ENCODE measurements around the gene RORB. TPM values are rescaled to one million over a fixed set of nuclear protein-coding genes. Genes with fewer than 3 reads are reported as not detected.

The RORB gene
- total RNA-seq, 1 donor from 2014 or later = 5.7 TPM

- DNase-seq (no peak), ATAC-seq (ENCODE audit: poor library complexity) (no peak)
- intact Hi-C loops (cut with DNase I) = no loop called here
These were observed 73.9 kb downstream of the RORB start for GRCh38 chr9:74570879-74571512.

DNA sequence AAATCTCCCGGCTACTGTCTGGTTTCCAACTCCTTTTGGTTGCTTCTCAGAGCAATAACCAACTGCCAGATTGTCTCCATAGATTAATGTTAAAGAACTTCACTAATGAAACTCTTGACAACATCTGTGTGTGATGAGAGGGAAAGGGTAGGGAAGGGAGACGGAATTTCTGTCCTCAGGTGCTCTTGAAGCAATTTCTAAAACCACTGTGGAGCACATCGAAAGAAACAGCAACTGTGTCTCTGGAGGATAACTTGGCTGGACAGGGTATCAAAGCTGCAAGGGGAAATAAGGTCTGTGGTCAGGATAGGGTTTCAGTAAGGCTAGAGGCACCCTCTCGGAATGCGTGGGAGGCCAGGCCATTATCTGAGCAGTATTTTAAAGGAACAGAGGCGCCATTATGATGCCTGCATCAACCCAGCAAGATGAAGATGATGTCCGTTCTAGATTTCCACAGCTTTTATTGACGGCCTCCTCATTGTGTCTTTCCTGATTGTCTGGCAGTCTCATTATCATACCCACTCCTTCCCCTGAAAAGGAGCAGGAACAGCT is 76.6 kb downstream of the RORB start:
- DNase-seq (no peak), ATAC-seq (ENCODE audit: poor library complexity) (no peak)
- intact Hi-C loops (cut with DNase I) = no loop called here

DNA sequence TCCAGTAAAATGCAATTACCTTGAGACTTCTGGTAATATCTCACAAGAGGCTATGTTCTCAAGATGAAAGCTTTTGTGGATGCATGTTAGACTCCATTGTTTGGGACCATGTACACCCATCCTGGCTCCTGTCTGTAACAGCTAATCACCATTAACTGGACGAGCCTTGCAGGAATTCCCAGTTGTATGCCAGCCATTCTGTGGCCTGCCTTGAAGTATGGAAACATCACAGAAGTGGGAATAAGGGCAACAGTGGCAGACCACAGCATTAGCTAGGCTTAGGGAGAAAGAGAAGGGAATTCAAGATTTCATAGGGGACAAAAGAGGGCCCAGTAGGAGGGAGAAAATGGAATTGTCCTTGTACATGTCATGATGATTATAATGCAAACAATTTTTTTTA is 79.0 kb downstream of the RORB start:
- intact Hi-C loops (cut with DNase I) = no loop called here
- ATAC-seq (ENCODE audit: poor library complexity) = no peak
- DNase-seq = no peak

DNA sequence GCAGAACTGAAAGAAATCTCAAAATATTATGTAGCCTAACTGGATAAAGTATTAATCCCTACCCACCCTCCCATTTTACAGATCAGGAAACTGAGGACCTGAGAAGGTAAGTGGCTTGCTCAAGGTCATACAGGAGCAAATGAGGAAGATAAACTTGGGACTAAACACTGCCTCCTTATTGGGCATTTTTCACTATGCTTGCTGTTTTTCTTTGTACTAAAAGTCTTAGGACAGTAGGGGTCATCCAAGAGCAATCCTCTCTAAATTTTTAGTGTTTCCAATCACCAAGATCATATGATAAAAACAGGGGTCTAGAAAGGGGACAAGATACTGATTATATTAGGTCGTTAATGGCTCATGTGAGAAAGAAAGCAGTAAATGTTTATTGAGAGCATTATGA is 80.8 kb downstream of the RORB start:
- no peak for DNase-seq
- no peak for ATAC-seq (ENCODE audit: poor library complexity)
- intact Hi-C loops (cut with DNase I) = no loop called here

GRCh38 chr9:74589576-74589975 is 92.4 kb downstream of the RORB start:
- no peak for ATAC-seq (ENCODE audit: poor library complexity)

DNA sequence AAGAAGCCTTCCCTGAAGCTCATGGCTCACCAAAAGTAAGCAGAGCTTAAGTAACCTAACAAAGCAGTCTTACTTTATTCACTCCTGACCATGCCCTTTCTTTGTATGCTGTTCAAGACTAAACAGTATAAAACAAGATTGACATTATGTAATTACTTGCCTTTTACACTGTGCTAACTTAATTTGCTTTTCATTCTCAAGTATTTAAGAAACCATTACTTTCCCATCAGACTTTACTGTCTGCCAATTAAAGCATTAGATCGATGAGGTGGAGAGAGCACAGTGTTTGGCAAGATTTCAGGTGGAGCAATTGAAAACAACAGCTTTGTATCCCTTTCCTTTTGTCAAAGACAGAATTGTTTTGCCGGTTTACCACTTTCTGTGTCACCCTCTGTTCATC is 98.2 kb downstream of the RORB start:
- no peak for DNase-seq
- intact Hi-C loops (cut with DNase I) = no loop called here
- no peak for ATAC-seq (ENCODE audit: poor library complexity)

More at GRCh38 chr9:74589576-74589975, 92.4 kb downstream of the RORB start:
- intact Hi-C loops (cut with DNase I) = no loop called here
- no peak for DNase-seq

GRCh38 chr9:74598874-74599273 is 101.7 kb downstream of the RORB start:
- no peak for ATAC-seq (ENCODE audit: poor library complexity)
- intact Hi-C loops (cut with DNase I) = no loop called here
- DNase-seq = no peak

DNA sequence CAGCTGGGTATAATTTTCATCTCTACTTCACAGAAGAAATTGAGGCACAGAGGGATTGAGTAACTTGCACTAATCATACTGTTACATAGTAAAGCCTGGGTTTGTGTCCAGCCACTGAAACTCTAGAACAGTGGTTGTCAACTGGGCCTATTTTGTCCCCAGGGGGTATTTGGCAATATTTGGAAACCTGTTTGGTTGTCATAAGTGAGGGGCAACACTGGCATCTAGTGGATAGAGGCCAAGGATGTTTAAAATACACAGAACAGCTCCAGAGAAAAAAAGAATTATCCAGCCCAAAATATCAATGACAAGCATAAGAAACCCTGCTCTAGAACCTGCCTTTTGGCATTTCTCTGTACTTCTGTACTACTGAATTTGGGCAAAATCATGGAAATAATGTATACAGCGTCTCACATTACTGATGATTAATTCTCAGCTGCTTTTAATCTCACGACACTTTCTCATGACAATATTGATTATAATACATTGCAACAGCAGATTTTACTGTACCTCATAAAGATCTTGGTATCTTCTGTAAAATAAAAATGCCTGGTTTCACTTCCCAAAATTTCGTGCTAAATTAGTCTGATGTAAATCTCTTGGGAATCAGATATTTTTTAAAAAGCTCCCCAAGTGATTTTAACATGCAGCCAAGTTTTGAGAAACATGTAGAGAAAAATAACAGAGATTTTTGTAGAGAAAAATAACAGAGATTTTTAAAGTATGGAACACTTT is 112.7 kb downstream of the RORB start:
- DNase-seq (no peak), ATAC-seq (ENCODE audit: poor library complexity) (no peak)
- intact Hi-C loops (cut with DNase I) = no loop called here

GRCh38 chr9:74610523-74611061 is 113.5 kb downstream of the RORB start:
- DNase-seq = no peak
- intact Hi-C loops (cut with DNase I) = no loop called here
- ATAC-seq (ENCODE audit: poor library complexity) = no peak

DNA sequence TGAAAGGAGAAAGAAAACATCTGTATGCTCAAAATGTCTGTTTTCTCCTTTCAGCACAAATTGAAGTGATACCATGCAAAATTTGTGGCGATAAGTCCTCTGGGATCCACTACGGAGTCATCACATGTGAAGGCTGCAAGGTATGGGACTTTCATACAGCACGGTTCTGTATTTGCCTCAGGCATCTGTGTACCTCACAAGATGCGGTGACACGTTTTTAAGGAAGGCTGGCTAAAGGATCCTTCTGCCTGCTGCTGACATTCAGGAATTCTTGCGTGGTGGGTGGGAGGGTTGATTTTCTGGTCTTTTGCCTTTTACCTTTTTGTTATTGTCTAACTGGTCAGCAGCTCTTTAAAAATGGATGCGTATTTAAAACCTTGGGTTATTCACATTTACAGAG is 133.1 kb downstream of the RORB start:
- no peak for DNase-seq
- no peak for ATAC-seq (ENCODE audit: poor library complexity)
- intact Hi-C loops (cut with DNase I) = no loop called here

GRCh38 chr9:74639112-74639511 is 142.0 kb downstream of the RORB start:
- DNase-seq (no peak), ATAC-seq (ENCODE audit: poor library complexity) (no peak)
- intact Hi-C loops (cut with DNase I) = no loop called here

DNA sequence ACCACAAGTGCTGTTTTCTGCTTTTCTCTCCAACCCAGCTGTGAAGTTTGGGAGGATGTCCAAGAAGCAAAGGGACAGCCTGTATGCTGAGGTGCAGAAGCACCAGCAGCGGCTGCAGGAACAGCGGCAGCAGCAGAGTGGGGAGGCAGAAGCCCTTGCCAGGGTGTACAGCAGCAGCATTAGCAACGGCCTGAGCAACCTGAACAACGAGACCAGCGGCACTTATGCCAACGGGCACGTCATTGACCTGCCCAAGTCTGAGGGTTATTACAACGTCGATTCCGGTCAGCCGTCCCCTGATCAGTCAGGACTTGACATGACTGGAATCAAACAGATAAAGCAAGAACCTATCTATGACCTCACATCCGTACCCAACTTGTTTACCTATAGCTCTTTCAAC is 145.2 kb downstream of the RORB start:
- ATAC-seq (ENCODE audit: poor library complexity) (no peak), DNase-seq (no peak)
- intact Hi-C loops (cut with DNase I) = no loop called here

DNA sequence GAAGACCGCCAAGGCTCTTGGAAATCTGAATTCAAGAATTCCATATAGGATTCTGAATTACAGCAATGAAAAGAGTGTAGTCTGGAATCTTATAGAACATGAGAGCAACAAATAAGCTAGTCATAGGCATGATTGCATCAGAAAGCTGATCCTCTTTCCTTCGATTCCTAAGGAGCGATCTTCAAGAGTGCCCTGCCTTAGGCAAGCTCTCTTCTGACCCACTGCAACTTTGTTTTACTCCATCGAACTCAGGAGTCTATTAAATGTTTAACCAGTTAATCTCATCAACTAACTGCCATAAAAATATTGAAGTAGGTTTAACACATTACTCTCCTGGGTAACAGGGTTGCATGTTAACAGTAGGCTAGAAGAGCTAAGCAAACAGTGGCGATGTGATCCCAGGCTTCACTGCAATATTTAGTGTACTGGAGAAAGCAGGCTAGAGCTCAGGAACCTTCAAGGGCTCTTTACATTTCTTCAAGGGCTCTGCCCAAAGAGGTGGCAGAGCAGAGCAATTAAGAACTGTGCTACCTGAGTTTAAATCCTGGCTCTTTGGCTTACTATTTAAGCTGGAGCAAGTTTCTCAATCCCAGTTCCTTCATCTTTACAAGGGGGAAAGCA is 146.3 kb downstream of the RORB start:
- intact Hi-C loops (cut with DNase I) = no loop called here
- no peak for DNase-seq
- no peak for ATAC-seq (ENCODE audit: poor library complexity)

DNA sequence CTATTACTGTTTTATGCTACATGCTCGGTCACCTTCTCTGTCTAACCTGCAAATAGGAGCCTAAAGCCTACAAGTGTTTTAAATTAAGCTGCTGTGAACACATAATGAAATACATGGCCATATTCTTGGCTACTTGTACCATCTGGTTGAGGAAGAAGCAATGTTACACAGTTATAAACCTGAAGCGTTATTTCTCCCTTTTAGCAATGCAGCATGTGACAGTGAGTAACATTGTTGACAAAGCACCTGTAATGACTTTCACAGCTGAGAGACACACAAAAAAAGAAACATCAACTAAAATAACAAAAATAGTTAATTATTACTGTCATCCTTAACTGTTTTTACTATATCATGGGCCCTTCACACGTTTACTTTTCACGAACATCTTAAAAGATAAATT is 146.9 kb downstream of the RORB start:
- DNase-seq (no peak), ATAC-seq (ENCODE audit: poor library complexity) (no peak)
- intact Hi-C loops (cut with DNase I) = no loop called here

GRCh38 chr9:74645007-74645639 is 148.0 kb downstream of the RORB start:
- intact Hi-C loops (cut with DNase I) = no loop called here

GRCh38 chr9:74653410-74654080 is 156.4 kb downstream of the RORB start:
- ATAC-seq (ENCODE audit: poor library complexity) (no peak), DNase-seq (no peak)
- intact Hi-C loops (cut with DNase I) = no loop called here

More at GRCh38 chr9:74645007-74645639, 148.0 kb downstream of the RORB start:
- DNase-seq = no peak
- no peak for ATAC-seq (ENCODE audit: poor library complexity)

GRCh38 chr9:74662674-74663073 is 165.5 kb downstream of the RORB start:
- DNase-seq (no peak), ATAC-seq (ENCODE audit: poor library complexity) (no peak)
- intact Hi-C loops (cut with DNase I) = no loop called here

DNA sequence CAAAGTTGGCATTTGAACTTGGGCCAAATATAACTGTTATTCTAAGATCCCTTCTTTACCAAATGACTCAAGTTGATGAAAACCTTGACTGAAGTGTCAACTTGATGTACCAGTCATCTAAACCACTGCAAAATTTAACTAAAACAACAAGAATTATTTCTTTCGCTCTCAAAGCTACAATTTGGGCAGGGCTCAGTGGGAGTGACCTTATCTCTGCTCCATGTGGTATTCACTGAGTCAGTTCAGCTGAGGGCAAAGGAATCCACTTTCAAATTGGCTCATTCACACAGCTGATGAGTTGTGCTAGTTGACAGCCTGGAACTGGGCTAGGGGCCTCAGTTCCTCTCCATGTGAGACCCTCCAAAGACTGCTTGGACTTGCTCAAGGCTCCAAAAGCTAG is 166.3 kb downstream of the RORB start:
- intact Hi-C loops (cut with DNase I) = no loop called here
- no peak for DNase-seq
- no peak for ATAC-seq (ENCODE audit: poor library complexity)

All from Right ventricle myocardium superior (tissue), 1 donor.